ENCODE measurements around the gene ALDOB.

DNA sequence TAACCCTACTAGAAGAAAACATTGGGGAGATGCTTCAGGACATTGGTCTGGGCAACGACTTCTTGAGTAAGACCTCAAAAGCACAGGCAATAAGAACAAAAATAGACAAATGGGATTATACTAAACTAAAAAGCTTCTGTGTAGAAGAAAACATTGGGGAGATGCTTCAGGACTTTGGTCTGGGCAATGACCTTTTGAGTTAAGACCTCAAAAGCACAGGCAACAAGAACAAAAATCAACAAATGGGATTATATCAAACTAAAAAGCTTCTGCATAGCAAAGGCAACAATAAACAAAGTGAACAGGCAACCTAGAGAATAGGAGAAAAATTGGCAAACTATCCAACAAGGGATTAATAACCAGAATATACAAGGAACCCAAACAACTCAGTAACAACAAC, 40.9 kb downstream of the ALDOB start:
- TF ChIP-seq TAF1 (IDR thresholded peaks at IDR 0.05; ENCODE audit: borderline replicate concordance, insufficient read depth, low read length) (no peak), FOXP2 (optimal IDR thresholded peaks at IDR 0.05; ENCODE audit: borderline replicate concordance, extremely low read depth, extremely low read length, insufficient read depth) (no peak), POLR2AphosphoS5 (IDR thresholded peaks at IDR 0.05; ENCODE audit: low read depth, low read length) (no peak), SIN3A (IDR thresholded peaks at IDR 0.05; ENCODE audit: borderline replicate concordance, insufficient read depth, low read length) (no peak)
